ENCODE results near the gene FIBCD1.

The FIBCD1 gene

DNA sequence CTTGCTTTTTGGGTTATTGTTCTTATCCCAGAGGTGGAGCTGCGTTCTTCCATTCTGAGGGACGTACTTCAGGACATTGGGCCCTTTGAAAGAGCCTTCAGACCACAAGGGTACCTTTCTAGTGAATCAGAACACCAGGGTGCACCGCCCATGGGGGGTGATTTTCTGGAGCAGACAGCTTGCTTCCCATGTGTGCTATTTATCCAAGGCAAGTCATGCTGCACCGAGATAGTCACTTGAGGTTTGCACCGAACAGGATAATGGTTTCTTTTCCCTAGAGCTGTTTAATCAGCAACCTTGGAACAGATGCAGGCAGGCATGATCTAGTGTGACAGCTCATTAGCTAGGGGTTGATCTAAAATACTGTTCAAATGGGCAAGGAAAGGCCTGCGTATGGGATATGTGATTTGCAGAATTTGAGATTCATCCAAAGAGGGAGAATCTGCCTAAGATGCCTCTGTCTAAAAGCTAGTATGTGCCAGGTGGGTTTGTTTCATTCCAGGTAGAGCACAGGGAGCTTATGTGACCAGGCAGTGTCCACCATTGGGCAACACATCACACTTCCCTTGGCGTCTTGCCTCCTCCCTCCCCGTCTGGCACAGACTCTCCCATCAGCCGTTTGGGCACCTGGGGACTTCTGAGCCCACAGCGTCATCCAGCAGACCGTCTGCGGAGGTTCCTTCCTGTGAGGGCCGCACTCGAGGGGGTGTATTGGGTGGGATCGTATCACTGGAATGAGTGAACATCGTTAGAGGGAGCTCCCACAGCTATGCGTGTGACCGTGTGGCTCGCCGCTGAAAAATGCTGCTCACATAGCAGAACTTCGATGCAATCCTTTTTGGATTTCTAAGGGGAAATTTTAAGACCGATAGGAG is 80.9 kb downstream of the FIBCD1 start:
- CTCF ChIA-PET: interaction anchor here (0.8 to 1.6 kb wide), 3 partner anchors 8 to 23 kb away, joined by 3 to 4 read pairs (median 3); partner anchors contain the start of gene ABL1
- TF ChIP-seq BHLHE40 (IDR thresholded peaks at IDR 0.05; ENCODE audit: borderline replicate concordance) (no peak), ARNT (IDR thresholded peaks at IDR 0.05) (no peak), HDGF (IDR thresholded peaks at IDR 0.05; ENCODE audit: borderline replicate concordance) (no peak), FOXK2 (IDR thresholded peaks at IDR 0.05) (no peak), NFRKB (IDR thresholded peaks at IDR 0.05) (no peak), FOXM1 (IDR thresholded peaks at IDR 0.05; ENCODE audit: borderline replicate concordance) (no peak)
- TF ChIP-seq, protein P1, sequence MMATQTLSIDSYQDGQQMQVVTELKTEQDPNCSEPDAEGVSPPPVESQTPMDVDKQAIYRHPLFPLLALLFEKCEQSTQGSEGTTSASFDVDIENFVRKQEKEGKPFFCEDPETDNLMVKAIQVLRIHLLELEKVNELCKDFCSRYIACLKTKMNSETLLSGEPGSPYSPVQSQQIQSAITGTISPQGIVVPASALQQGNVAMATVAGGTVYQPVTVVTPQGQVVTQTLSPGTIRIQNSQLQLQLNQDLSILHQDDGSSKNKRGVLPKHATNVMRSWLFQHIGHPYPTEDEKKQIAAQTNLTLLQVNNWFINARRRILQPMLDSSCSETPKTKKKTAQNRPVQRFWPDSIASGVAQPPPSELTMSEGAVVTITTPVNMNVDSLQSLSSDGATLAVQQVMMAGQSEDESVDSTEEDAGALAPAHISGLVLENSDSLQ (IDR thresholded peaks at IDR 0.05): no peak
- POLR2A ChIA-PET: no interaction called here
- no peak for DNase-seq (ENCODE audit: extremely low spot score)

DNA sequence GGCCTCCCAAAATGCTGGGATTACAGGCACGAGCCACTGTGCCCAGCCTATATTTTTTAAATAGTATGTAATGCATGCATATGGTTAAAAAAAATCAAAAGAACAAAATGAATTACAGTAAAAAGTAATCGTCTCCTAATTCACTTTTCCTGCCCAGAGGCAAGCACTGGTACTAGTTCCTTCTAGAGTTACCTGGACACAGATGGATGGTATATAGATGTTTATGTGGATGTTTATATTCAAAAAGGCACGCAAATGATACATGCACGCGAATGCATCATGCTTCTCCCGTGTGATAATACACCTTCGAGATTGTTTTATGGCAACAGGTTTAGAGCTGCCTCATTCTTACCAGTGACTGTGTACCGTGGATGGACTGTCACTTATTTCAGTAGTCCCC is 82.6 kb downstream of the FIBCD1 start:
- CTCF ChIA-PET: interaction anchor here (1.3 kb wide), 1 partner anchor 10 kb away, joined by 4 read pairs; no protein-coding TSS in a partner anchor
- TF ChIP-seq ARNT (IDR thresholded peaks at IDR 0.05) (no peak), FOXK2 (IDR thresholded peaks at IDR 0.05) (no peak), CTBP1 (IDR thresholded peaks at IDR 0.05; ENCODE audit: borderline replicate concordance) (no peak), FOXA1 (IDR thresholded peaks at IDR 0.05) (no peak), SUZ12 (IDR thresholded peaks at IDR 0.05) (no peak)
- no peak for DNase-seq (ENCODE audit: extremely low spot score)
- POLR2A ChIA-PET: no interaction called here

DNA sequence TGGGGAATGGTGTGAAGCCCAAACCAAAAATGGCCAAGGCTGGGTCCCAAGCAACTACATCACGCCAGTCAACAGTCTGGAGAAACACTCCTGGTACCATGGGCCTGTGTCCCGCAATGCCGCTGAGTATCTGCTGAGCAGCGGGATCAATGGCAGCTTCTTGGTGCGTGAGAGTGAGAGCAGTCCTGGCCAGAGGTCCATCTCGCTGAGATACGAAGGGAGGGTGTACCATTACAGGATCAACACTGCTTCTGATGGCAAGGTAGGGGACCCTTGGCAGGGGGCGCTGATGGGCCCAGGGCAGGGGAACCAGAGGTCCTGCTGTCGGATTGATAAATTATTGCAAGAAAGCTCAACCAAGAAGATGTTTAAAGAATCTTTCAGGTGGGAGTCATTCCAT is 84.2 kb downstream of the FIBCD1 start:
- ChIA-PET POLR2A (no interaction called here), CTCF (interaction anchor here (1.0 to 1.3 kb wide), 2 partner anchors 9 to 83 kb away, joined by 3 read pairs; no protein-coding TSS in a partner anchor)
- no peak for DNase-seq (ENCODE audit: extremely low spot score)
- TF ChIP-seq ELF4 (IDR thresholded peaks at IDR 0.05): no peak
- TF ChIP-seq FOXA1 (IDR thresholded peaks at IDR 0.05): no peak
- no peak for TF ChIP-seq SP1 (IDR thresholded peaks at IDR 0.05)
- TF ChIP-seq, protein P1 (IDR thresholded peaks at IDR 0.05): no peak
- TF ChIP-seq HDGF (IDR thresholded peaks at IDR 0.05; ENCODE audit: borderline replicate concordance): no peak
- no peak for TF ChIP-seq ZNF384 (IDR thresholded peaks at IDR 0.05)
- no peak for TF ChIP-seq LEF1 (IDR thresholded peaks at IDR 0.05; ENCODE audit: borderline replicate concordance)
- no peak for TF ChIP-seq BHLHE40 (IDR thresholded peaks at IDR 0.05; ENCODE audit: borderline replicate concordance)

DNA sequence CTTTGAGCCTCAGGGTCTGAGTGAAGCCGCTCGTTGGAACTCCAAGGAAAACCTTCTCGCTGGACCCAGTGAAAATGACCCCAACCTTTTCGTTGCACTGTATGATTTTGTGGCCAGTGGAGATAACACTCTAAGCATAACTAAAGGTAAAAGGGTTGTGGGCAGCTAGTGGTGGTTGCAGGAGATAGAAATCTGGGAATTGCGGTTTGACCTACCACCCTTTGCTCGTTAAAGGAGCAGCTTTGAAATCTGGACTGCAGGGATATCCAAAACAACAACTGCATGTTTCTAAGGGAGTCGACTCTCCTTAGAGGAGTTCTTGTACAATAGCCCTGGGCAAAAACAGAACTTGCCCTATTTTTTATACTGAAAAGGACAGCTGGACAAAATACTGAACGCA is 85.0 kb downstream of the FIBCD1 start:
- POLR2A ChIA-PET: no interaction called here
- no peak for DNase-seq (ENCODE audit: extremely low spot score)
- CTCF ChIA-PET: interaction anchor here (0.7 to 1.3 kb wide), 3 partner anchors 83 to 155 kb away, joined by 3 read pairs; no protein-coding TSS in a partner anchor
- TF ChIP-seq L3MBTL2 (conservative IDR thresholded peaks at IDR 0.05): no peak
- no peak for TF ChIP-seq FOXK2 (IDR thresholded peaks at IDR 0.05)
- no peak for TF ChIP-seq SP1 (IDR thresholded peaks at IDR 0.05)
- no peak for TF ChIP-seq TARDBP (IDR thresholded peaks at IDR 0.05)
- TF ChIP-seq BHLHE40 (IDR thresholded peaks at IDR 0.05; ENCODE audit: borderline replicate concordance): no peak
- TF ChIP-seq CTBP1 (IDR thresholded peaks at IDR 0.05; ENCODE audit: borderline replicate concordance): no peak
- no peak for TF ChIP-seq LEF1 (IDR thresholded peaks at IDR 0.05; ENCODE audit: borderline replicate concordance)
- TF ChIP-seq ELF4 (IDR thresholded peaks at IDR 0.05): no peak
- no peak for TF ChIP-seq ARNT (IDR thresholded peaks at IDR 0.05)
- TF ChIP-seq FOXA1 (IDR thresholded peaks at IDR 0.05): no peak
- no peak for TF ChIP-seq FOXM1 (IDR thresholded peaks at IDR 0.05; ENCODE audit: borderline replicate concordance)
- TF ChIP-seq SUZ12 (IDR thresholded peaks at IDR 0.05): no peak
- TF ChIP-seq NFRKB (IDR thresholded peaks at IDR 0.05): no peak
- no peak for TF ChIP-seq ZNF384 (IDR thresholded peaks at IDR 0.05)
- TF ChIP-seq, protein P1 (IDR thresholded peaks at IDR 0.05): no peak
- no peak for TF ChIP-seq HDGF (IDR thresholded peaks at IDR 0.05; ENCODE audit: borderline replicate concordance)

DNA sequence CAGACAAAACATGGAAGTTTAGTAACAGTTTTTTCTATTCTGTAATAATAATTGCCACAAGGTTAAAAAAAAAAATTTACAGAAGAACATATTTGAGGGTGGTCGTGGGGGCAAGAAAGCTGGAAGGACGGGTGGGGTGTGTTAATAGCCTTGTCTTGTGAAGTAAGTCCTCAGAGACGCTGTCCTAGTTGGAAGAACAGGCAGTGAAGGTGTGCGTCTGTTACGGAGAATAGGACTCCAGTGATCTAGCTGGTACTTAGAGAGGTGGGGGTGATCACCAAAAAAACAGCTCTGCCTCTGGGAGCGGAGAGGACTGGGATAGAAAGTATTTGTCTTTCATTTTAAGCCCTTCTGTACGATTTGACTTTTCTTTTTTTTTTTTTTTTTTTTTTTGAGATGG is 86.2 kb downstream of the FIBCD1 start:
- no peak for TF ChIP-seq LEF1 (IDR thresholded peaks at IDR 0.05; ENCODE audit: borderline replicate concordance)
- no peak for TF ChIP-seq ARNT (IDR thresholded peaks at IDR 0.05)
- no peak for TF ChIP-seq CTBP1 (IDR thresholded peaks at IDR 0.05; ENCODE audit: borderline replicate concordance)
- TF ChIP-seq FOXA1 (IDR thresholded peaks at IDR 0.05): no peak
- CTCF ChIA-PET: no interaction called here
- no peak for DNase-seq (ENCODE audit: extremely low spot score)
- POLR2A ChIA-PET: no interaction called here
